CD4-positive, alpha-beta T cell (primary cell): ENCODE data around the gene TAF5L. TPM values are rescaled to one million over a fixed set of nuclear protein-coding genes. Genes with fewer than 3 reads are reported as not detected.

Experiments used
- ATAC-seq: fragments of 200-7000 bp; cut with Tn5 transposase; one replicate; pipeline ENCODE4 v1.10.0; 2022; ENCODE audit warnings: mild to moderate bottlenecking; ENCODE audit not compliant: poor library complexity
- CTCF ChIA-PET: fragments of 350-600 bp; sonication (Branson Sonifier 250); formaldehyde crosslinking; loops from one replicate; lab custom pipeline; 2021; ENCODE audit warnings: antibody characterized with exemption, inconsistent platforms; lab: Charles Lee
- POLR2A ChIA-PET: fragments of 350-600 bp; sonication (Branson Sonifier 250); formaldehyde crosslinking; loops from one replicate; lab custom pipeline; 2021; ENCODE audit warnings: antibody characterized with exemption, inconsistent platforms; lab: Charles Lee
- DNase-seq, 14 experiments: peaks; one replicate each; pipeline ENCODE4 v3.0.0-alpha.2; 2013 to 2020; ENCODE audit warnings: mixed read lengths in 2 of 14
- H3K27ac ChIP-seq, 2 donors: one replicate each; pipeline versions ENCODE4 v1.5.1 to v1.7.0; 2013; ENCODE audit warnings: low read length in 2 of 2, low read depth in 1 of 2, mild to moderate bottlenecking in 1 of 2
- H3K27me3 ChIP-seq, 2 experiments: 1 replicate in 1 of 2; 2 replicates in 1 of 2; pipeline versions ENCODE4 v1.6.1 to v1.7.0; 2013; ENCODE audit warnings: low read length in 2 of 2, control low read depth in 1 of 2, mild to moderate bottlenecking in 1 of 2, moderate library complexity in 1 of 2; ENCODE audit not compliant: insufficient read depth in 2 of 2, control insufficient read depth in 1 of 2
- H3K36me3 ChIP-seq: one replicate; pipeline ENCODE4 v1.6.1; 2013; ENCODE audit warnings: low read length, control low read depth; ENCODE audit not compliant: insufficient read depth
- H3K4me1 ChIP-seq: one replicate; pipeline ENCODE4 v1.6.1; 2013; ENCODE audit warnings: low read length, control low read depth; ENCODE audit not compliant: insufficient read depth
- H3K4me3 ChIP-seq: one replicate; pipeline ENCODE4 v1.5.1; 2013; ENCODE audit warnings: mild to moderate bottlenecking, low read length, moderate library complexity
- H3K9me3 ChIP-seq, 2 experiments: 1 replicate in 1 of 2; 2 replicates in 1 of 2; pipeline versions ENCODE4 v1.6.1 to v1.7.0; 2013; ENCODE audit warnings: low read length in 2 of 2, mild to moderate bottlenecking in 2 of 2, control low read depth in 1 of 2, moderate library complexity in 1 of 2; ENCODE audit not compliant: control insufficient read depth in 1 of 2, insufficient read depth in 1 of 2
- H3K27ac Mint-ChIP-seq: one replicate; pipeline ENCODE4 v1.8.0; 2020; ENCODE audit warnings: mixed read lengths
- H3K27me3 Mint-ChIP-seq: one replicate; pipeline ENCODE4 v1.8.0; 2021; ENCODE audit warnings: mixed read lengths
- H3K36me3 Mint-ChIP-seq: one replicate; pipeline ENCODE4 v1.8.0; 2021; ENCODE audit warnings: low read depth, mixed read lengths
- H3K4me1 Mint-ChIP-seq: one replicate; pipeline ENCODE4 v1.8.0; 2021; ENCODE audit warnings: low read depth, mixed read lengths
- H3K4me3 Mint-ChIP-seq: one replicate; pipeline ENCODE4 v1.8.0; 2020; ENCODE audit warnings: mild to moderate bottlenecking, mixed read lengths
- H3K9me3 Mint-ChIP-seq: one replicate; pipeline ENCODE4 v1.8.0; 2020; ENCODE audit warnings: mixed read lengths
- CTCF ChIP-seq: fragments of 200-600 bp; IDR thresholded peaks from one replicate; pipeline ENCODE4 v1.8.0; 2022; ENCODE audit warnings: antibody characterized with exemption, mild to moderate bottlenecking
- intact Hi-C, 2 experiments: fragments of 100-400 bp; cut with DNase I in 1 of 2; cut with micrococcal nuclease in 1 of 2; formaldehyde crosslinking; loops; one replicate each; pipeline versions ENCODE4 v1.15.1 to v1.9.0; 2023 to 2025; cut with DNase I, micrococcal nuclease
- total RNA-seq, 174 experiments: library from RNA in 2 of 174; stranded (reverse) in 2 of 174; gene quantifications; one replicate each; pipeline ENCODE4 v1.2.3 and lab custom pipeline; 2021 to 2026

Gene TAF5L
- total RNA-seq, 2 experiments from 2014 or later: 19.5 to 21.9 TPM

GRCh38 chr1:229643996-229644745 is 18.2 kb upstream of the TAF5L start:
- POLR2A ChIA-PET: no interaction called here
- CTCF ChIA-PET: no interaction called here
- Mint-ChIP-seq H3K36me3 (peaks cover 84% of the 10 kb centered on the region), H3K4me1 (no peaks in the 10 kb centered on the region), H3K27me3 (no peaks in the 10 kb centered on the region), H3K4me3 (no peak overlapping the region), H3K9me3 (no peaks in the 10 kb centered on the region), H3K27ac (no peak overlapping the region)
- intact Hi-C loops: no loop called here
- no peaks in the 10 kb centered on the region for H3K9me3 ChIP-seq
- no peak overlapping the region for H3K4me3 ChIP-seq
- peaks cover 66% of the 10 kb centered on the region for H3K36me3 ChIP-seq
- no peak for DNase-seq
- no peak overlapping the region for H3K27ac ChIP-seq
- H3K4me1 ChIP-seq: peaks cover 4% of the 10 kb centered on the region
- ATAC-seq: no peak
- TF ChIP-seq CTCF: no peak
- no peaks in the 10 kb centered on the region for H3K27me3 ChIP-seq

DNA sequence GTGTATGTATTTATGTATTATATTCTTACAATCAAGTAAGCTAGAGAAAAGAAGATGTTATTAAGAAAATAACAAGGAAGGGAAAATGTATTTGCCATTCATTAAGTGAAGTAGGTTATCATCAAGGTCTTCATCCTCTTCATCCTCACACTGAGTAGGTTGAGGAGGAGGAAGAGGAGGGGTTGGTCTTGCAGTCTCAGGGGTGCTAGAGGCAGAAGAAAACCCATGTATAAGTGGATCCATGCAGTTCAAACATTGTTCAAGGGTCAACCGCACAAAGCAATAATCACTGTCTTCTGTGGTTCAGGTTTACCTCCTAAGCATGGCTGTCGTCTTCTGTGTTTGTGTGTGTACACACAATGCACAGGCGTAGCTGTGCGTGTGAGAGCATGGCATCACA is 17.0 kb upstream of the TAF5L start:
- no peak for ATAC-seq
- H3K9me3 Mint-ChIP-seq: no peaks in the 10 kb centered on the region
- no peak for TF ChIP-seq CTCF
- ChIA-PET CTCF (no interaction called here), POLR2A (no interaction called here)
- no peaks in the 10 kb centered on the region for H3K27me3 Mint-ChIP-seq
- Histone ChIP-seq H3K27ac (no peak overlapping the region), H3K4me1 (peaks cover 4% of the 10 kb centered on the region), H3K4me3 (no peak overlapping the region), H3K27me3 (no peaks in the 10 kb centered on the region), H3K36me3 (peaks cover 66% of the 10 kb centered on the region), H3K9me3 (no peaks in the 10 kb centered on the region)
- no peak overlapping the region for H3K27ac Mint-ChIP-seq
- no peak overlapping the region for H3K4me3 Mint-ChIP-seq
- no peaks in the 10 kb centered on the region for H3K4me1 Mint-ChIP-seq
- intact Hi-C loops: no loop called here
- H3K36me3 Mint-ChIP-seq: peaks cover 81% of the 10 kb centered on the region
- no peak for DNase-seq

DNA sequence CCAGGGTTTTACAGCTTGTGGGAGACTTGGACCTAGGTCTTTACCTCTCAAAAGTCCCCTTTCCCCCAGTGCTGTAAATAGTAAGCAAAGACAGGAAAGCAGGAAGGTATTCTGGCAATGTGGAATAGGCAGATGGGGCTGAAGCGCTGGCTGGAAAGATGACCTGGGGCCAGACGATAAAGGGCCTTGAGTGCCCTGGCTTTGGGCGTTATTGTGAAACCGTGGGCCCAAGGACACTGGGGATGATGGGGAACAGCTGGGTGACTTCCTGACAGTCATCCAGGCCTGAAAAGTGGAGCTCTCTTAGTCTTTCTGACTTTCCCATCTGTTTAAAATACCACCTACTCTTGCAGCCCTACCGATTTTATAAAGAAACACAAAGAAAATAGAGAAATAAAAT is 16.5 kb upstream of the TAF5L start:
- TF ChIP-seq CTCF: no peak
- Mint-ChIP-seq H3K27me3 (no peaks in the 10 kb centered on the region), H3K27ac (no peak overlapping the region), H3K4me1 (no peaks in the 10 kb centered on the region), H3K4me3 (no peak overlapping the region), H3K36me3 (peaks cover 79% of the 10 kb centered on the region), H3K9me3 (no peaks in the 10 kb centered on the region)
- H3K4me3 ChIP-seq: no peak overlapping the region
- ChIA-PET CTCF (no interaction called here), POLR2A (no interaction called here)
- DNase-seq (no peak), ATAC-seq (no peak)
- H3K9me3 ChIP-seq: no peaks in the 10 kb centered on the region
- H3K27ac ChIP-seq: no peak overlapping the region
- H3K4me1 ChIP-seq: peaks cover 4% of the 10 kb centered on the region
- intact Hi-C loops: no loop called here
- H3K36me3 ChIP-seq: peaks cover 66% of the 10 kb centered on the region
- H3K27me3 ChIP-seq: no peaks in the 10 kb centered on the region
